ENCODE results near the gene FEN1. TPM values are rescaled to one million over a fixed set of nuclear protein-coding genes. Genes with fewer than 3 reads are reported as not detected.

Gene FEN1
- total RNA-seq, 2 donors from 2014 or later = 2.6 to 3.4 TPM

DNA sequence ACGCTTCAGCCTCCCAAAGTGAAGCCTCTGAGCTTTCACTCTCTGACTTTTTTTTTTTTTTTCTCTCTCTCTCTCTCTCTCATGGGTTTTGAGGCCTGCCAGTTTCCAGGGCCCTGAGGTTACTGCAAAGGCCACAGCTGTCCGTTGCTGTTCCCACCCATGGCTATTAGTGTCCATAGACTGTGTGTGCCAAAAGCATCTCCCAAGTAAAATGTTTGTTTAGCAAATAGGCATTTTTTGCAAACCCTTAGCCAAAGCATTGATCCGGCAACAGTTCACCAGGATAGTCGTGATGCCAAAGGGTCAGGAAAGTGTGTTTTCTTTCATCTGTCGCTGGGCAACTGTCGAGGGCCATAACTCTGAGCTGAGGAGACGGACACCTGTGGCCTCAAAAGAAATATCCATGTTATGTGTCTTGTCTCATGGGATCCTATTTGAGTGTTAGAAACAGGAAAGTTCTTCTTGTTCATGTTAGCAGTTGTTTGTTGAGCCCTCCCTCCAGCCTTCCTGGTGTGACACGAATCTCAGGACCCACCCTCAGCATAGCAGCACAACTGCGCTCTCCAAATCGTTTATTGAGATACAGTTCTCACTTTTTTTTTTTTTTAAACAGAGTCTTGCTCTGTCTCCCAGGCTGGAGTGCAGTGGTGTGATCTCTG is 53.8 kb downstream of the FEN1 start:
- no peak for TF ChIP-seq POLR2A (IDR thresholded peaks at IDR 0.05)
- TF ChIP-seq, protein P1, sequence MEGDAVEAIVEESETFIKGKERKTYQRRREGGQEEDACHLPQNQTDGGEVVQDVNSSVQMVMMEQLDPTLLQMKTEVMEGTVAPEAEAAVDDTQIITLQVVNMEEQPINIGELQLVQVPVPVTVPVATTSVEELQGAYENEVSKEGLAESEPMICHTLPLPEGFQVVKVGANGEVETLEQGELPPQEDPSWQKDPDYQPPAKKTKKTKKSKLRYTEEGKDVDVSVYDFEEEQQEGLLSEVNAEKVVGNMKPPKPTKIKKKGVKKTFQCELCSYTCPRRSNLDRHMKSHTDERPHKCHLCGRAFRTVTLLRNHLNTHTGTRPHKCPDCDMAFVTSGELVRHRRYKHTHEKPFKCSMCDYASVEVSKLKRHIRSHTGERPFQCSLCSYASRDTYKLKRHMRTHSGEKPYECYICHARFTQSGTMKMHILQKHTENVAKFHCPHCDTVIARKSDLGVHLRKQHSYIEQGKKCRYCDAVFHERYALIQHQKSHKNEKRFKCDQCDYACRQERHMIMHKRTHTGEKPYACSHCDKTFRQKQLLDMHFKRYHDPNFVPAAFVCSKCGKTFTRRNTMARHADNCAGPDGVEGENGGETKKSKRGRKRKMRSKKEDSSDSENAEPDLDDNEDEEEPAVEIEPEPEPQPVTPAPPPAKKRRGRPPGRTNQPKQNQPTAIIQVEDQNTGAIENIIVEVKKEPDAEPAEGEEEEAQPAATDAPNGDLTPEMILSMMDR (IDR thresholded peaks at IDR 0.05) = no peak
- intact Hi-C loops (cut with DNase I) = no loop called here
- Histone ChIP-seq H3K27ac (no peak overlapping the region), H3K9me3 (no peaks in the 10 kb centered on the region), H3K4me1 (no peaks in the 10 kb centered on the region), H3K27me3 (no peaks in the 10 kb centered on the region), H3K4me3 (no peak overlapping the region), H3K36me3 (replicated peaks in 1 of 2; ENCODE audit: insufficient read depth in 1 of 2, low read depth in 2 of 2) (no peaks in the 10 kb centered on the region)
- ATAC-seq (no peak), DNase-seq (no peak)
- 81 to 82% methylated on average over 10 of the region's 10 CpGs for WGBS, 2 donors

MicroRNAs within 50 kb of the gene (microRNA counts, 767-probe panel; counts per million panel counts)
- microRNA hsa-miR-1908 (0 to 736 counts per million in 2 donors), microRNA hsa-miR-611 (0 to 736 counts per million in 2 donors)

Other genes starting within 250 kb of the FEN1 start
- 10 to 100 TPM in 1 of 2 donors, 1 to 10 TPM in 1; 8.6 to 12.2 TPM for gene SYT7, start 211.8 kb upstream of the FEN1 start, total RNA-seq
- gene DAGLA, start 112.5 kb upstream of the FEN1 start, total RNA-seq = 1 to 10 TPM; 7.0 to 9.9 TPM
- 10 to 100 TPM; 33.2 to 47.5 TPM for gene MYRF, start 40.3 kb upstream of the FEN1 start, total RNA-seq
- 10 to 100 TPM in 1 of 2 donors, 1 to 10 TPM in 1; 8.6 to 29.1 TPM for gene TMEM258, start 312 bp upstream of the FEN1 start, total RNA-seq
- gene FADS1, start 24.1 kb downstream of the FEN1 start, total RNA-seq = 1 to 10 TPM; 4.6 to 7.0 TPM
- 1 to 10 TPM; 2.0 to 4.4 TPM for gene FADS2, start 35.4 kb downstream of the FEN1 start, total RNA-seq
- 10 to 100 TPM; 30.9 to 33.0 TPM for gene FADS3, start 98.6 kb downstream of the FEN1 start, total RNA-seq
- 10 to 100 TPM in 1 of 2 donors, 1 to 10 TPM in 1; 5.4 to 11.5 TPM for gene RAB3IL1, start 124.7 kb downstream of the FEN1 start, total RNA-seq
- gene BEST1, start 157.4 kb downstream of the FEN1 start, total RNA-seq = 1 to 10 TPM; 1.6 to 2.6 TPM
- 1,000 to 10,000 TPM; 1,333 to 1,363 TPM for gene FTH1, start 174.7 kb downstream of the FEN1 start, total RNA-seq

All from body of pancreas (tissue), 4 donors.